Gastrocnemius medialis (tissue), 4 donors: ENCODE measurements around the gene ZSCAN21. TPM values are rescaled to one million over a fixed set of nuclear protein-coding genes. Genes with fewer than 3 reads are reported as not detected.

Source experiments
- ATAC-seq, 2 donors: fragments of 150-250 bp; one replicate each; pipeline ENCODE4 v1.9.1; 2016
- DNase-seq, 2 donors: peaks; one replicate each; pipeline ENCODE4 v3.0.0-alpha.2; 2019
- H3K27ac ChIP-seq, 4 donors: fragments of 200-600 bp; sonication (generic); 1 replicate in 1 of 4; 2 replicates in 3 of 4; pipeline ENCODE4 v1.5.1; 2016 to 2018; ENCODE audit warnings: mild to moderate bottlenecking in 2 of 4, moderate library complexity in 1 of 4
- H3K27me3 ChIP-seq, 3 donors: fragments of 200-600 bp; sonication (generic) in 2 of 3; 1 replicate in 1 of 3; 2 replicates in 2 of 3; pipeline versions ENCODE4 v1.5.1 to v1.6.0; 2016 to 2019; ENCODE audit warnings: mild to moderate bottlenecking in 1 of 3, moderate library complexity in 1 of 3
- H3K36me3 ChIP-seq, 2 donors: fragments of 200-600 bp; sonication (generic) in 1 of 2; one replicate each; pipeline ENCODE4 v1.5.1; 2017 to 2018
- H3K4me1 ChIP-seq, 2 donors: fragments of 200-600 bp; sonication (generic) in 1 of 2; one replicate each; pipeline ENCODE4 v1.5.1; 2016 to 2017; ENCODE audit warnings: mild to moderate bottlenecking in 2 of 2
- H3K4me3 ChIP-seq, 4 donors: fragments of 200-600 bp; sonication (generic) in 3 of 4; 1 replicate in 1 of 4; 2 replicates in 3 of 4; pipeline ENCODE4 v1.5.1; 2016 to 2019; ENCODE audit warnings: mild to moderate bottlenecking in 2 of 4
- H3K9me3 ChIP-seq, 3 donors: fragments of 200-600 bp; sonication (generic) in 2 of 3; 1 replicate in 1 of 3; 2 replicates in 2 of 3; pipeline ENCODE4 v1.5.1; 2016 to 2019
- POLR2A ChIP-seq, 2 donors: fragments of 450-650 bp; IDR thresholded peaks; one replicate each; pipeline ENCODE4 v1.6.1; 2017; ENCODE audit warnings: antibody characterized with exemption in 2 of 2, mild to moderate bottlenecking in 2 of 2, moderate library complexity in 2 of 2
- in situ Hi-C, 4 donors: fragments of 200-750 bp; cut with MboI; loops; one replicate each; pipeline versions ENCODE4 v1.15.0 to v1.8.0; 2017; ENCODE audit warnings: low sequenced_read_pairs in 4 of 4
- intact Hi-C: fragments of 100-400 bp; cut with DNase I; formaldehyde crosslinking; loops from one replicate; pipeline ENCODE4 v1.15.1; 2023; ENCODE audit warnings: low total_unique reads
- total RNA-seq, 4 donors: library from RNA; depleted of rRNA; stranded (reverse); fragments of >200 nt; gene quantifications; one replicate each; pipeline versions ENCODE4 v1.1.0 to v1.2.3, GENCODE V29; 2016
- TF ChIP-seq, protein P1 (sequence below), 5 experiments: fragments of 450-650 bp in 3 of 5; fragments of 200-600 bp in 2 of 5; sonication (generic) in 2 of 5; IDR thresholded peaks in 4 of 5; conservative IDR thresholded peaks in 1 of 5; 1 replicate in 4 of 5; 2 replicates in 1 of 5; pipeline ENCODE4 v1.5.1; 2016 to 2019; ENCODE audit warnings: antibody characterized with exemption in 5 of 5, mild to moderate bottlenecking in 3 of 5, moderate library complexity in 3 of 5

The ZSCAN21 gene
- total RNA-seq, 4 donors from 2014 or later: 14.4 to 26.4 (median 22.3) TPM

DNA sequence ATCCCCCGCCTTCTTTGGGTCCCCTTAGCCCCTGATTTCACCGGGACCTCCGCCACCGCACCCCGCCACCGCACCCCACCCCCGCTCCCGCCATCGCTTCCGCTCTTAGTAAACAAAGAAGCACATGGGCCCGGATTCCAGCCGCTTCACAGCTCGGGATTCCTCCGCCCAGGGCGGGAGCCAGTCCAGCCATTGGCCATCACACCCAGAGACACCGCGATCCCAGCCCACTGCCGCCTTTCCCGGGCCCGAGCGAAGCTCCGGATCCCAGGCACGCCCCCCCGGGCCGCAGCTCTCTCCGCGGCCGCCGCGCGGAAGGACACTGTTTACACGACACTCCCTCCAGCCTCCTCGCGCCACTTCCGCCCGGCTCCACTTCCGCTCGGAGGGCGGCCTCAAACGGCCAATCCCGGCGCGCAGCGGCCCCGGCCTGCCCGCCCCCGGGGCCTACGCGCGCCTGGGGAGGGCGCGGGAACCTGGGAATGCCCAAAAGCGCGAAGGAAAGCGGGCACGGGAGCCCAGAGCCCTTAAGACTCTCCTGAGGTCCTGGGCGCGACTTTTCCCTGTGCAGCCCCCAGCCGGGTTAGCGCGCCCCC lies 50.9 kb downstream of the ZSCAN21 start:
- peak; percentile 86 to 88 for DNase-seq
- peak in 1 of 2 donors; percentile 58 for TF ChIP-seq POLR2A (IDR thresholded peaks at IDR 0.05)
- TF ChIP-seq, protein P1, sequence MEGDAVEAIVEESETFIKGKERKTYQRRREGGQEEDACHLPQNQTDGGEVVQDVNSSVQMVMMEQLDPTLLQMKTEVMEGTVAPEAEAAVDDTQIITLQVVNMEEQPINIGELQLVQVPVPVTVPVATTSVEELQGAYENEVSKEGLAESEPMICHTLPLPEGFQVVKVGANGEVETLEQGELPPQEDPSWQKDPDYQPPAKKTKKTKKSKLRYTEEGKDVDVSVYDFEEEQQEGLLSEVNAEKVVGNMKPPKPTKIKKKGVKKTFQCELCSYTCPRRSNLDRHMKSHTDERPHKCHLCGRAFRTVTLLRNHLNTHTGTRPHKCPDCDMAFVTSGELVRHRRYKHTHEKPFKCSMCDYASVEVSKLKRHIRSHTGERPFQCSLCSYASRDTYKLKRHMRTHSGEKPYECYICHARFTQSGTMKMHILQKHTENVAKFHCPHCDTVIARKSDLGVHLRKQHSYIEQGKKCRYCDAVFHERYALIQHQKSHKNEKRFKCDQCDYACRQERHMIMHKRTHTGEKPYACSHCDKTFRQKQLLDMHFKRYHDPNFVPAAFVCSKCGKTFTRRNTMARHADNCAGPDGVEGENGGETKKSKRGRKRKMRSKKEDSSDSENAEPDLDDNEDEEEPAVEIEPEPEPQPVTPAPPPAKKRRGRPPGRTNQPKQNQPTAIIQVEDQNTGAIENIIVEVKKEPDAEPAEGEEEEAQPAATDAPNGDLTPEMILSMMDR (IDR thresholded peaks at IDR 0.05 in 4 of 5, conservative IDR thresholded peaks at IDR 0.05 in 1 of 5): peak in 1 of 5 experiments; percentile 15
- in situ Hi-C loops (no loop called here), intact Hi-C loops (loop anchor here (1.0 to 5.0 kb wide), 7 partner anchors 12 to 327 kb away; partner anchors contain the start of genes CNPY4, COPS6, LAMTOR4 and MEPCE)
- Histone ChIP-seq H3K9me3 (no peaks in the 10 kb centered on the region), H3K36me3 (peaks cover 0 to 42% of the 10 kb centered on the region in 2 donors), H3K27me3 (no peaks in the 10 kb centered on the region), H3K4me3 (peak overlapping the region; percentile 60 to 97 (median 85)), H3K27ac (peak overlapping the region; percentile 89 to 97 (median 94)), H3K4me1 (peaks cover 13 to 17% of the 10 kb centered on the region in 2 donors)
- ATAC-seq: peak; percentile 85 to 91

DNA sequence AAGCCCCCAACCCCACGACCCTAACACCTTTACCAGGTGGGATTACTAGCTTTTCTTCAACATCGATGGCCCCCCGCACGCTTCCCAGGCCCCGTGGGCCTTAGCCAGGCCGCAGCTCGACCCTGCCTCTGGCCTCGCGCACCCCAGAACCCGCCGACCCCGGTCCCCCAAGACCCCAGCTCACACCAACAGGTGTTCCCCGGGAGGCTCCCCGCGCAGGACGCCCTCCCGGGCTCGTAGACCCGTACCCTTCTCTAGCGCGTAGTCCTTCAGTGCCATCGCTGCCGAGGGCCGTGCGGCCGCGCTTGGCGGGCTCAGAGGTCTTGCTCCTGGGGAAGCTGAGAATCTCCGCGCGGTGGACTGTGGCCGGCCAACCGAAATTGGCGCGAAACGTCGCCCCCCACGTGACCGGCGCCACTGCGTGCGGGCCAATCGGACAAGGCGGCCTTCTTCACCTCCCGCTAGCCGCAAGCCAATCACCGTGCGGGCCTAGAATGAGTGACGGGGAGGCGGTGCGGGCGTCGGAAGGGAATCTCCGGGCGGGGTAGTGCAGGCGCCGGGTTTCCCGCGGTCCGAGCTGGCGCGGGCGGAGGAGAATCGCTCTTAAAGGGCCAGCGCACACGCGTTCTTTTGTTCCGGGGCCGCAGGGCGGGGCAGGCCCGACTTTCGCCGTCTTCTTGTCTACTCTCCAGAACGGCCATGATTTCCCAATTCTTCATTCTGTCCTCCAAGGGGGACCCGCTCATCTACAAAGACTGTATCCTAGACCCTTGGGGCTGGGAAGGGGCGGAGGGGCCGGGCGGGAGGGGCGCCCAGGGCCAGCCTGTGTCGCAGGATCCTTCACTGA lies 51.7 kb downstream of the ZSCAN21 start, which contains the start of the genes AP4M1 and MCM7:
AP4M1 (plus strand) TSS at position 628 of the 847 bp plus-strand sequence; CDS start at position 700, 72 bp downstream.
MCM7 (minus strand) TSS at position 382 of the 847 bp plus-strand sequence; CDS start at position 279, 103 bp downstream.
- Histone ChIP-seq H3K27me3 (no peaks in the 10 kb centered on the region), H3K4me1 (peaks cover 13 to 17% of the 10 kb centered on the region in 2 donors), H3K9me3 (no peaks in the 10 kb centered on the region), H3K36me3 (peaks cover 0 to 39% of the 10 kb centered on the region in 2 donors), H3K27ac (peak within 1 kb of the TSS; percentile 89 to 97 (median 94)), H3K4me3 (peak within 1 kb of the TSS; percentile 60 to 97 (median 85))
- peak; percentile 99 for DNase-seq
- ATAC-seq: peak; percentile 85 to 86
- intact Hi-C loops: loop anchor here (1.0 to 5.0 kb wide), 6 partner anchors 13 to 326 kb away; partner anchors contain the start of genes CNPY4, COPS6, LAMTOR4 and MEPCE
- in situ Hi-C loops: no loop called here
- TF ChIP-seq POLR2A (IDR thresholded peaks at IDR 0.05): peak in 1 of 2 donors; percentile 28
- TF ChIP-seq, protein P1 (IDR thresholded peaks at IDR 0.05 in 4 of 5, conservative IDR thresholded peaks at IDR 0.05 in 1 of 5): no peak

DNA sequence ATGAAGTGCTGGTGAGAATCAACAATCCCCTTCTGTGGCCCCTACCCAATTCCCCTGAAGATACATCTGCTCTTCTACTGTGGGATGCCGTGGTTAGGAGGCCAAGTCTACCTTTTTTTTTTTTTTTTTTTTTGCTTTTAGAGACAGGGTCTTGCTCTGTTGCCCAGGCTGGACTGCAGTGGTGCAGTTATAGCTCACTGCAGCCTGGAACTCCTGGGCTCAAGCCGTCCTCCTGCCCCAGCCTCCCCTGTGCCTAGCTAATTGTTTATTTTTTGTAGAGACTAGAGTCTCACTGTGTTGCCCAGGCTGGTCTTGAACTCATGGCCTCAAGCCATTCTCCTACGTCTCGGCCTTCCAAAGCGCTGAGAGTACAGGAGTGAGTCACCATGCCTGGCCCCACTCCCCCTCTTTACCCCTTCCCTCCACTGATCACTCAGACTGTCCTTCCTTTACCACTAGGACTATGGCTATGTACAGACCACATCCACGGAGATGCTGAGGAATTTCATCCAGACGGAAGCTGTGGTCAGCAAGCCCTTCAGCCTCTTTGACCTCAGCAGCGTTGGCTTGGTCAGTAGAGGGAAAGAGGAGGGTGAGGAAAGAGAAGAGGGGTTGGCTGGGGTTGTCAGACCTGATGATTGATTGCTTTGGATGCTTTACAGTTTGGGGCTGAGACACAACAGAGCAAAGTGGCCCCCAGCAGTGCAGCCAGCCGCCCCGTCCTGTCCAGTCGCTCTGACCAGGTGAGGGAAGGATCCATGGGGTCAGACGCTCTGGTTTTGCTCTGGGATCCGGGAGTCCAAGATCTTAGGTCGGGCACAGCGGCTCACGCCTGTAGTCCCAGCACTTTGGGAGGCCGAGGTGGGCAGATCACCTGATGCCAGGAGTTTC lies 53.6 kb downstream of the ZSCAN21 start:
- peaks cover 13 to 17% of the 10 kb centered on the region in 2 donors for H3K4me1 ChIP-seq
- DNase-seq: no peak
- peaks cover 0 to 39% of the 10 kb centered on the region in 2 donors for H3K36me3 ChIP-seq
- no peaks in the 10 kb centered on the region for H3K27me3 ChIP-seq
- in situ Hi-C loops (no loop called here), intact Hi-C loops (loop anchor here (5.0 kb wide), 1 partner anchor 324 kb away; the partner anchor contains the start of genes MEPCE and ZCWPW1)
- H3K4me3 ChIP-seq: no peak overlapping the region
- no peak for ATAC-seq
- no peaks in the 10 kb centered on the region for H3K9me3 ChIP-seq
- no peak overlapping the region for H3K27ac ChIP-seq
- TF ChIP-seq POLR2A (IDR thresholded peaks at IDR 0.05): no peak
- TF ChIP-seq, protein P1 (IDR thresholded peaks at IDR 0.05 in 4 of 5, conservative IDR thresholded peaks at IDR 0.05 in 1 of 5): no peak

DNA sequence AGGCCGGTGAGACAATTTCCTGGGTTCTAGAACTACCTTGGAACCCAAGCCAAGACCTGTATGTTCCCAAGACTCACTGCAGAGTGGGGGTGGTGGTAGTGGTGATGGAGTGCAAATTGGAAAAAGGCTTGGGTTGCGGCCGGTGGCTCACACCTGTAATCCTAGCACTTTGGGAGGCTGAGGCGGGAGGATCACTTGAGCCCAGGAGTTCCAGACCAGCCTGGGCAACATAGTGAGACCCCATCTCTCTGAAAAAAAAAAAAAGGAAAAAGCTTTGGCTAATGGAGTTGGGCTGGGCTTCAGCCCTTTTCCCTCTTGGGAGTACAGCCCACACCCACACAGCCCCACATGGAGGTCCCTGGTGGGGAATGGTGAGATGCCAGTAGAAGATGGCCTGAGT lies 56.0 kb downstream of the ZSCAN21 start:
- Histone ChIP-seq H3K27ac (no peak overlapping the region), H3K4me3 (no peak overlapping the region), H3K36me3 (peaks cover 0 to 47% of the 10 kb centered on the region in 2 donors), H3K27me3 (no peaks in the 10 kb centered on the region), H3K4me1 (peaks cover 5 to 7% of the 10 kb centered on the region in 2 donors), H3K9me3 (no peaks in the 10 kb centered on the region)
- DNase-seq (no peak), ATAC-seq (no peak)
- in situ Hi-C loops: no loop called here
- intact Hi-C loops: no loop called here
- TF ChIP-seq POLR2A (IDR thresholded peaks at IDR 0.05): no peak
- TF ChIP-seq, protein P1 (IDR thresholded peaks at IDR 0.05 in 4 of 5, conservative IDR thresholded peaks at IDR 0.05 in 1 of 5): no peak
